Prostate gland (tissue), 1 donor: ENCODE results near the gene HNRNPLL.

Experiments used
- POLR2A ChIP-seq: fragments of 450-650 bp; IDR thresholded peaks from one replicate; pipeline ENCODE4 v1.6.1; 2016; ENCODE audit warnings: antibody characterized with exemption, mild to moderate bottlenecking
- POLR2AphosphoS5 ChIP-seq: sonication (generic); formaldehyde crosslinking; IDR thresholded peaks from one replicate; pipeline ENCODE4 v1.6.1; 2017; ENCODE audit warnings: antibody characterized with exemption

DNA sequence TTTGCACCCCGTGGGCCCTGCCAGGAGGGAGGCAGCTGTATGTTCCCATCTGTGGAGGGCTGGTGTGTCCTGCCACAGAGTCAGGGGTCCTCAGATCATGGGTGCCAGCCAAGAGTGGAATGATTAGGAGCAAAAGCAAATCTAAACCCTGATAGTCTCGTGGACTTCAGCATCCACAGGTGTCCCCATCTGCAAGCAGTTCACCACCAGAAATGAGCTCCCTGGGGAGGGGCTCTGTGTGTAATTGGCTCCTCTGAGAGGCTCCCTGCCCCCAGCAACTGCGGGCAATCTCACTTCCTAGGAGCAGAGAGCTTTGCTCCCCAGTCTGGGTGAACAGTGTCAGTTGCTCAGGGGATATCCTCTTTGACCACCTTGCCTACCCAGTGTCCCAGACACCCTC lies 78.1 kb downstream of the HNRNPLL start:
- TF ChIP-seq POLR2A: no peak
- no peak for TF ChIP-seq POLR2AphosphoS5
